K562 (cell line): ENCODE data around the gene DGKB. TPM values are rescaled to one million over a fixed set of nuclear protein-coding genes. Genes with fewer than 3 reads are reported as not detected.

Experiments
- ATAC-seq: fragments of 200-7000 bp; cut with Tn5 transposase; 3 replicates; pipeline ENCODE4 v1.9.1; 2020; ENCODE audit warnings: moderate library complexity
- BruUV-seq: library from RNA; stranded (reverse); fragments of 400-500 nt; replicated peaks from 2 replicates; lab custom pipeline; 2021; lab: Mats Ljungman, UMichigan
- CTCF ChIA-PET: fragments of 300-600 bp; formaldehyde crosslinking; extraction: SDS; loops from one replicate; lab custom pipeline; 2021; ENCODE audit warnings: low intra/inter-chr PET ratio; lab: Yijun Ruan, JAX
- POLR2A ChIA-PET: fragments of 300-600, 350-650 bp; sonication (Branson Sonifier 250); formaldehyde crosslinking; extraction: SDS; loops from one replicate; lab custom pipeline; 2021; ENCODE audit warnings: antibody characterized with exemption, inconsistent platforms; lab: Yijun Ruan, JAX
- DNase-seq, 4 experiments: peaks; one replicate each; pipeline versions ENCODE4 v3.0.0 to v3.0.0-alpha.2; 2011 to 2018; ENCODE audit warnings: low spot score in 3 of 4, mixed read lengths in 3 of 4; ENCODE audit errors: extremely low read depth in 1 of 4
- FAIRE-seq: peaks from 2 replicates; lab custom pipeline; 2011; peaks lifted over from hg19 to GRCh38; lab: Jason Lieb, UNC
- H2AFZ ChIP-seq: 2 replicates; pipeline ENCODE4 v1.6.0; 2011; ENCODE audit warnings: low read depth, low read length, control low read depth, inconsistent platforms
- H3K27ac ChIP-seq: fragments of 200-600 bp; 3 replicates; pipeline ENCODE4 v1.8.0; 2011; ENCODE audit warnings: low read depth, mild to moderate bottlenecking, control low read depth, inconsistent platforms, low read length, moderate library complexity, mixed read lengths; ENCODE audit errors: extremely low read depth
- H3K27me3 ChIP-seq, 2 experiments: fragments of 300-600 bp in 1 of 2; 2 replicates in 1 of 2; 3 replicates in 1 of 2; pipeline versions ENCODE4 v1.6.0 to v1.8.0; 2011; ENCODE audit warnings: inconsistent platforms in 2 of 2, low read length in 2 of 2, mild to moderate bottlenecking in 1 of 2, mixed read lengths in 1 of 2, moderate library complexity in 1 of 2; ENCODE audit not compliant: control insufficient read depth in 2 of 2, insufficient read depth in 2 of 2
- H3K36me3 ChIP-seq: fragments of 300-600 bp; 3 replicates; pipeline ENCODE4 v1.8.0; 2011; ENCODE audit warnings: mild to moderate bottlenecking, low read length, inconsistent platforms; ENCODE audit not compliant: control insufficient read depth, insufficient read depth
- H3K4me1 ChIP-seq, 2 experiments: fragments of 200-600 bp in 1 of 2; replicated peaks in 1 of 2; 2 replicates in 1 of 2; 3 replicates in 1 of 2; pipeline versions ENCODE4 v1.5.1 to v1.8.0; 2011; ENCODE audit warnings: inconsistent platforms in 2 of 2, low read length in 2 of 2, mild to moderate bottlenecking in 1 of 2, mixed read lengths in 1 of 2, moderate library complexity in 1 of 2; ENCODE audit not compliant: control insufficient read depth in 2 of 2, insufficient read depth in 2 of 2
- H3K4me2 ChIP-seq: 2 replicates; pipeline ENCODE4 v1.6.1; 2011; ENCODE audit warnings: low read length, control low read depth, inconsistent platforms, mixed read lengths; ENCODE audit not compliant: insufficient read depth
- H3K4me3 ChIP-seq: fragments of 200-600 bp; sonication (generic), shearing (Covaris generic); 2 replicates; pipeline ENCODE4 v1.5.1; 2016; ENCODE audit warnings: control low read depth, inconsistent platforms
- H3K79me2 ChIP-seq: fragments of 200-600 bp; 3 replicates; pipeline ENCODE4 v1.8.0; 2011; ENCODE audit warnings: low read length, inconsistent platforms; ENCODE audit not compliant: control insufficient read depth, insufficient read depth
- H3K9ac ChIP-seq, 2 experiments: 2 replicates each; pipeline versions ENCODE4 v1.6.0 to v1.6.1; 2011; ENCODE audit warnings: low read depth in 2 of 2, low read length in 2 of 2, control low read depth in 1 of 2, inconsistent platforms in 1 of 2, mild to moderate bottlenecking in 1 of 2, mixed read lengths in 1 of 2; ENCODE audit not compliant: insufficient read depth in 1 of 2
- H3K9me1 ChIP-seq: one replicate; pipeline ENCODE4 v1.6.0; 2011; ENCODE audit warnings: inconsistent platforms, mild to moderate bottlenecking, low read length, moderate library complexity; ENCODE audit not compliant: control insufficient read depth, insufficient read depth
- H3K9me3 ChIP-seq: replicated peaks from 2 replicates; pipeline ENCODE4 v1.5.1; 2011; ENCODE audit warnings: low read depth, low read length, inconsistent platforms; ENCODE audit not compliant: control insufficient read depth, insufficient read depth
- H4K20me1 ChIP-seq: replicated peaks from 2 replicates; pipeline ENCODE4 v1.6.1; 2011; ENCODE audit warnings: low read length, inconsistent platforms, mixed read lengths; ENCODE audit not compliant: control insufficient read depth, insufficient read depth
- EP400 ChIP-seq: fragments of 450-650 bp; IDR thresholded peaks from 2 replicates; pipeline ENCODE4 v1.6.1; 2017; ENCODE audit warnings: antibody characterized with exemption, mild to moderate bottlenecking, moderate library complexity
- RFX7 ChIP-seq: fragments of 250-450 bp; sonication (Bioruptor Pico); IDR thresholded peaks from 2 replicates; pipeline ENCODE4 v1.5.1; 2021; ENCODE audit warnings: mild to moderate bottlenecking
- SETDB1 ChIP-seq: IDR thresholded peaks from one replicate; pipeline ENCODE4 v1.6.1; 2012; ENCODE audit warnings: low read length, control low read depth, inconsistent platforms
- TFAM ChIP-seq: fragments of 250-450 bp; sonication (Bioruptor Pico); conservative IDR thresholded peaks from 2 replicates; pipeline ENCODE4 v1.5.0; 2021; ENCODE audit warnings: mild to moderate bottlenecking, moderate library complexity
- YY1 ChIP-seq, 3 experiments: IDR thresholded peaks; 2 replicates each; pipeline ENCODE4 v1.6.1; 2011; ENCODE audit warnings: low read length in 2 of 3, mild to moderate bottlenecking in 2 of 3, moderate library complexity in 2 of 3, borderline replicate concordance in 1 of 3, control low read depth in 1 of 3, low read depth in 1 of 3; ENCODE audit not compliant: insufficient read depth in 3 of 3, insufficient replicate concordance in 2 of 3, control insufficient read depth in 1 of 3, insufficient read length in 1 of 3; ENCODE audit errors: extremely low read depth in 1 of 3
- ZBTB17 ChIP-seq: fragments of 450-650 bp; formaldehyde crosslinking; IDR thresholded peaks from 2 replicates; pipeline ENCODE4 v1.4.0; 2020; ENCODE audit warnings: mild to moderate bottlenecking
- ZNF133 ChIP-seq: fragments of 250-450 bp; sonication (Bioruptor Pico); IDR thresholded peaks from 2 replicates; pipeline ENCODE4 v1.4.0; 2020; ENCODE audit warnings: mild to moderate bottlenecking
- ZNF282 ChIP-seq: sonication (generic); formaldehyde crosslinking; IDR thresholded peaks from 2 replicates; pipeline ENCODE4 v1.8.1; 2023; ENCODE audit warnings: missing genetic modification reagents
- ZNF445 ChIP-seq: fragments of 250-450 bp; sonication (Bioruptor Pico); IDR thresholded peaks from 2 replicates; pipeline ENCODE4 v1.4.0; 2020; ENCODE audit warnings: low read depth, mild to moderate bottlenecking, moderate library complexity
- ZNF75A ChIP-seq: fragments of 450-650 bp; formaldehyde crosslinking; IDR thresholded peaks from 2 replicates; pipeline ENCODE4 v1.4.0; 2020; ENCODE audit warnings: mild to moderate bottlenecking
- WGBS: fragments of 100-300 bp; shearing (Covaris generic); methylation state at CpG from one replicate; pipeline ENCODE4 v1.1.6; 2016; ENCODE audit warnings: low coverage, mixed read lengths; ENCODE audit not compliant: insufficient coverage; ENCODE audit errors: missing lambda C conversion rate; 5-methylcytosine and 5-hydroxymethylcytosine counted together
- in situ Hi-C: fragments of 300-500 bp; cut with MboI; formaldehyde crosslinking; loops from 4 replicates; pipeline ENCODE4 v1.15.0; 2018; ENCODE audit warnings: inconsistent platforms, mixed read lengths
- intact Hi-C: fragments of 100-400 bp; cut with micrococcal nuclease; formaldehyde crosslinking; loops from 2 replicates; pipeline ENCODE4 v1.14.2; 2022
- polyA plus RNA-seq, 8 experiments: library from polyadenylated mRNA; depleted of rRNA in 4 of 8; stranded (reverse) in 5 of 8; unstranded in 3 of 8; fragments of >200 nt; fragmentation: Nextera tagmentation in 2 of 8; fragmentation: Illumina TruSeq in 1 of 8; extraction: Ambion mirVana in 2 of 8; extraction: Trizol in 1 of 8; gene quantifications; 2 replicates each; pipeline versions ENCODE4 v1.2.1 to v1.2.3, GENCODE V29; 2011 to 2014; ENCODE audit warnings: inconsistent platforms in 1 of 8, missing spikeins in 1 of 8
- total RNA-seq, 7 experiments: library from RNA; depleted of rRNA in 6 of 7; stranded (reverse); fragments of >200 nt in 6 of 7; fragmentation: Illumina TruSeq in 2 of 7; extraction: Trizol in 2 of 7; gene quantifications; 2 replicates each; pipeline versions ENCODE4 v1.2.1 to v1.2.3, GENCODE V29; 2011 to 2021; ENCODE audit warnings: low replicate concordance in 1 of 7
- TF ChIP-seq, protein P1 (sequence below): fragments of 450-650 bp; IDR thresholded peaks from 2 replicates; pipeline ENCODE4 v1.6.1; 2017; ENCODE audit warnings: mild to moderate bottlenecking, moderate library complexity
- TF ChIP-seq, protein P2 (sequence below): sonication (generic); formaldehyde crosslinking; IDR thresholded peaks from 2 replicates; pipeline ENCODE4 v1.8.0; 2023; ENCODE audit warnings: mild to moderate bottlenecking, missing genetic modification reagents
- TF ChIP-seq, protein P3 (sequence below): fragments of 250-450 bp; sonication (Bioruptor Pico); IDR thresholded peaks from 2 replicates; pipeline ENCODE4 v1.4.0; 2020
- TF ChIP-seq, protein P4 (sequence below): fragments of 450-650 bp; formaldehyde crosslinking; IDR thresholded peaks from 2 replicates; pipeline ENCODE4 v1.4.0; 2020; ENCODE audit warnings: mild to moderate bottlenecking, moderate library complexity

DGKB gene
- total and polyA plus RNA-seq, 9 of the 15 experiments (the other 6 are each of a cell fraction or from before 2014, with no cell fraction given), result 0.01 TPM; not detected in 8

DNA sequence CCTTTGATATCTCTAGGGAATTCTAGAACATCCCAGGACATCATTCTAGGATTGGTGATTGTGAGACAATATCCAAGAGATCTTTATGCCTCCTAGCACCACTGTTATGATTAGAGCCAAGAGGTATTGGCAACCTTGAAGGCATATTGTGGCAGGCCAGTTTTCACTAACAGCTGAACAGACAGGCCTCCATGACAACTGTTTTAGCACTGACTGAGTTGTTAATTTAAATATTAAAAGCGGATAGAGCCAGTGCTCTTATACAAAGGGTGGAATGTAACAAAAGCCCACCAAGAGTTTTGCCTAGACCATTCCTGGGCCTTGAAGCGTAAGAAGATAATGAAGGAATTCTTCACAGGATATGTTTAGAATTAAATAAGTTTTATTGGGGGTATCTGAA lies 131.9 kb downstream of the DGKB start:
- no peak overlapping the region for H3K4me2 ChIP-seq
- H3K9ac ChIP-seq, result no peak overlapping the region
- CTCF ChIA-PET, result no interaction called here
- DNase-seq, result no peak
- H3K36me3 ChIP-seq, result no peaks in the 10 kb centered on the region
- 0% methylated on average over 2 of the region's 2 CpGs for WGBS
- no peaks in the 10 kb centered on the region for H3K9me1 ChIP-seq
- POLR2A ChIA-PET, result no interaction called here
- H4K20me1 ChIP-seq, result no peaks in the 10 kb centered on the region
- intact Hi-C loops (no loop called here), in situ Hi-C loops (no loop called here)
- H3K27ac ChIP-seq, result no peak overlapping the region
- H3K4me1 ChIP-seq, result no peaks in the 10 kb centered on the region
- H3K27me3 ChIP-seq, result no peaks in the 10 kb centered on the region
- H3K4me3 ChIP-seq, result no peak overlapping the region
- no peak for FAIRE-seq
- BruUV-seq, result no TSS peak
- no peak for ATAC-seq
- no peaks in the 10 kb centered on the region for H3K9me3 ChIP-seq
- no peak overlapping the region for H2AFZ ChIP-seq
- no peaks in the 10 kb centered on the region for H3K79me2 ChIP-seq
- TF ChIP-seq ZNF445 (CRISPR knock-in tag) (no peak), YY1 (IDR thresholded peaks at IDR 0.05; ENCODE audit: borderline replicate concordance in 1 of 3, control insufficient read depth in 1 of 3, extremely low read depth in 1 of 3, insufficient read depth in 3 of 3, insufficient read length in 1 of 3, insufficient replicate concordance in 2 of 3, low read depth in 1 of 3, low read length in 2 of 3) (no peak), TFAM (CRISPR knock-in tag) (no peak), ZBTB17 (CRISPR knock-in tag) (no peak), ZNF282 (no peak), ZNF133 (CRISPR knock-in tag) (no peak), RFX7 (CRISPR knock-in tag) (no peak), EP400 (no peak), SETDB1 (no peak), ZNF75A (no peak)
- TF ChIP-seq, protein P1, sequence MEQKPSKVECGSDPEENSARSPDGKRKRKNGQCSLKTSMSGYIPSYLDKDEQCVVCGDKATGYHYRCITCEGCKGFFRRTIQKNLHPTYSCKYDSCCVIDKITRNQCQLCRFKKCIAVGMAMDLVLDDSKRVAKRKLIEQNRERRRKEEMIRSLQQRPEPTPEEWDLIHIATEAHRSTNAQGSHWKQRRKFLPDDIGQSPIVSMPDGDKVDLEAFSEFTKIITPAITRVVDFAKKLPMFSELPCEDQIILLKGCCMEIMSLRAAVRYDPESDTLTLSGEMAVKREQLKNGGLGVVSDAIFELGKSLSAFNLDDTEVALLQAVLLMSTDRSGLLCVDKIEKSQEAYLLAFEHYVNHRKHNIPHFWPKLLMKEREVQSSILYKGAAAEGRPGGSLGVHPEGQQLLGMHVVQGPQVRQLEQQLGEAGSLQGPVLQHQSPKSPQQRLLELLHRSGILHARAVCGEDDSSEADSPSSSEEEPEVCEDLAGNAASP, result no peak
- TF ChIP-seq, protein P2, sequence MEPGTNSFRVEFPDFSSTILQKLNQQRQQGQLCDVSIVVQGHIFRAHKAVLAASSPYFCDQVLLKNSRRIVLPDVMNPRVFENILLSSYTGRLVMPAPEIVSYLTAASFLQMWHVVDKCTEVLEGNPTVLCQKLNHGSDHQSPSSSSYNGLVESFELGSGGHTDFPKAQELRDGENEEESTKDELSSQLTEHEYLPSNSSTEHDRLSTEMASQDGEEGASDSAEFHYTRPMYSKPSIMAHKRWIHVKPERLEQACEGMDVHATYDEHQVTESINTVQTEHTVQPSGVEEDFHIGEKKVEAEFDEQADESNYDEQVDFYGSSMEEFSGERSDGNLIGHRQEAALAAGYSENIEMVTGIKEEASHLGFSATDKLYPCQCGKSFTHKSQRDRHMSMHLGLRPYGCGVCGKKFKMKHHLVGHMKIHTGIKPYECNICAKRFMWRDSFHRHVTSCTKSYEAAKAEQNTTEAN, result no peak
- TF ChIP-seq, protein P3, sequence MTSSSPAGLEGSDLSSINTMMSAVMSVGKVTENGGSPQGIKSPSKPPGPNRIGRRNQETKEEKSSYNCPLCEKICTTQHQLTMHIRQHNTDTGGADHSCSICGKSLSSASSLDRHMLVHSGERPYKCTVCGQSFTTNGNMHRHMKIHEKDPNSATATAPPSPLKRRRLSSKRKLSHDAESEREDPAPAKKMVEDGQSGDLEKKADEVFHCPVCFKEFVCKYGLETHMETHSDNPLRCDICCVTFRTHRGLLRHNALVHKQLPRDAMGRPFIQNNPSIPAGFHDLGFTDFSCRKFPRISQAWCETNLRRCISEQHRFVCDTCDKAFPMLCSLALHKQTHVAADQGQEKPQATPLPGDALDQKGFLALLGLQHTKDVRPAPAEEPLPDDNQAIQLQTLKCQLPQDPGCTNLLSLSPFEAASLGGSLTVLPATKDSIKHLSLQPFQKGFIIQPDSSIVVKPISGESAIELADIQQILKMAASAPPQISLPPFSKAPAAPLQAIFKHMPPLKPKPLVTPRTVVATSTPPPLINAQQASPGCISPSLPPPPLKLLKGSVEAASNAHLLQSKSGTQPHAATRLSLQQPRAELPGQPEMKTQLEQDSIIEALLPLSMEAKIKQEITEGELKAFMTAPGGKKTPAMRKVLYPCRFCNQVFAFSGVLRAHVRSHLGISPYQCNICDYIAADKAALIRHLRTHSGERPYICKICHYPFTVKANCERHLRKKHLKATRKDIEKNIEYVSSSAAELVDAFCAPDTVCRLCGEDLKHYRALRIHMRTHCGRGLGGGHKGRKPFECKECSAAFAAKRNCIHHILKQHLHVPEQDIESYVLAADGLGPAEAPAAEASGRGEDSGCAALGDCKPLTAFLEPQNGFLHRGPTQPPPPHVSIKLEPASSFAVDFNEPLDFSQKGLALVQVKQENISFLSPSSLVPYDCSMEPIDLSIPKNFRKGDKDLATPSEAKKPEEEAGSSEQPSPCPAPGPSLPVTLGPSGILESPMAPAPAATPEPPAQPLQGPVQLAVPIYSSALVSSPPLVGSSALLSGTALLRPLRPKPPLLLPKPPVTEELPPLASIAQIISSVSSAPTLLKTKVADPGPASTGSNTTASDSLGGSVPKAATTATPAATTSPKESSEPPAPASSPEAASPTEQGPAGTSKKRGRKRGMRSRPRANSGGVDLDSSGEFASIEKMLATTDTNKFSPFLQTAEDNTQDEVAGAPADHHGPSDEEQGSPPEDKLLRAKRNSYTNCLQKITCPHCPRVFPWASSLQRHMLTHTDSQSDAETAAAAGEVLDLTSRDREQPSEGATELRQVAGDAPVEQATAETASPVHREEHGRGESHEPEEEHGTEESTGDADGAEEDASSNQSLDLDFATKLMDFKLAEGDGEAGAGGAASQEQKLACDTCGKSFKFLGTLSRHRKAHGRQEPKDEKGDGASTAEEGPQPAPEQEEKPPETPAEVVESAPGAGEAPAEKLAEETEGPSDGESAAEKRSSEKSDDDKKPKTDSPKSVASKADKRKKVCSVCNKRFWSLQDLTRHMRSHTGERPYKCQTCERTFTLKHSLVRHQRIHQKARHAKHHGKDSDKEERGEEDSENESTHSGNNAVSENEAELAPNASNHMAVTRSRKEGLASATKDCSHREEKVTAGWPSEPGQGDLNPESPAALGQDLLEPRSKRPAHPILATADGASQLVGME, result no peak
- TF ChIP-seq, protein P4, sequence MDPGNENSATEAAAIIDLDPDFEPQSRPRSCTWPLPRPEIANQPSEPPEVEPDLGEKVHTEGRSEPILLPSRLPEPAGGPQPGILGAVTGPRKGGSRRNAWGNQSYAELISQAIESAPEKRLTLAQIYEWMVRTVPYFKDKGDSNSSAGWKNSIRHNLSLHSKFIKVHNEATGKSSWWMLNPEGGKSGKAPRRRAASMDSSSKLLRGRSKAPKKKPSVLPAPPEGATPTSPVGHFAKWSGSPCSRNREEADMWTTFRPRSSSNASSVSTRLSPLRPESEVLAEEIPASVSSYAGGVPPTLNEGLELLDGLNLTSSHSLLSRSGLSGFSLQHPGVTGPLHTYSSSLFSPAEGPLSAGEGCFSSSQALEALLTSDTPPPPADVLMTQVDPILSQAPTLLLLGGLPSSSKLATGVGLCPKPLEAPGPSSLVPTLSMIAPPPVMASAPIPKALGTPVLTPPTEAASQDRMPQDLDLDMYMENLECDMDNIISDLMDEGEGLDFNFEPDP (CRISPR knock-in tag), result no peak
